HG02884 (cell line): ENCODE results near the gene INS.

ENCODE experiments used
- ATAC-seq: cut with Tn5 transposase; IDR thresholded peaks from one replicate; pipeline ENCODE4 v1.9.1; 2021; ENCODE audit warnings: mild to moderate bottlenecking, moderate library complexity; ENCODE audit not compliant: unreplicated experiment

Gene INS

GRCh38 chr11:2149864-2150847 is 10.9 kb downstream of the INS start:
- no peak for ATAC-seq

- ATAC-seq = no peak
Measured at GRCh38 chr11:2149460-2149859, 11.5 kb downstream of the INS start.

- ATAC-seq = no peak
Measured at GRCh38 chr11:2148595-2148994, 12.4 kb downstream of the INS start.

- ATAC-seq = no peak
Measured at GRCh38 chr11:2147391-2147790, 13.6 kb downstream of the INS start.

- no peak for ATAC-seq
Measured at GRCh38 chr11:2146051-2146450, 15.0 kb downstream of the INS start.

DNA sequence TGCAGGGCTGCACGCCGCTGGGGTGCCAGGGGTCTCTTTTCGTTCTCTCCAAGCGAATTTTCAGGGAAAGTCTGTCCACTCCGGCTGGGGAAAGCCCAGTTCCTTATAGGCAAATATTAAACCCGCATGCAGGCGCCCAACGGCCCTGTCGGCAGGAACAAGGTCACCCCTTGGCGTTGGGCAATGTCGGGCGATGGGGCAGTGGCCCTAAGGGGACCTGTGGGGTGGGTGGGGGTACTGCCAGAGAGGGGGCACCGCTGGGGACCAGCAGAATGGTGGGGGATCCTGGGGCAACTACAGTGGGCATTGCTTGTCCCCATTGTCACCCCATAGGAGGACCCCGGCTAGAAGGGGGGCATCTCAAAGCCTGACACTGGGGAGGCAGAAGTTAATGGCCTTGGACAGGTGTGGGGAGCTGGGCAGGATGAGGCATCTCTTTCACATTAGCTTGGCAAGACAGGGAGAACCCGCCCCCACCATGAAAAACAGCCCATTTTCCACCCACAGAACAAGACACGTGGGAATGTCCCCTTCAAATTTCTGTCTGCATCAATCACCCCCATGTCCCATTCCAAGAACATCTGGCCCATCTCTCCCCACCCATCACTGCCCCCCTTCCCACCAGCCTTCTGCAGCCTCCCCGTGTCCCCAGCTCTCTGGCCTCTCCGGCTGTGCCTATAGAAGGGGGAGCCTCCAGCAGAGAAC is 16.3 kb downstream of the INS start:
- ATAC-seq = no peak

DNA sequence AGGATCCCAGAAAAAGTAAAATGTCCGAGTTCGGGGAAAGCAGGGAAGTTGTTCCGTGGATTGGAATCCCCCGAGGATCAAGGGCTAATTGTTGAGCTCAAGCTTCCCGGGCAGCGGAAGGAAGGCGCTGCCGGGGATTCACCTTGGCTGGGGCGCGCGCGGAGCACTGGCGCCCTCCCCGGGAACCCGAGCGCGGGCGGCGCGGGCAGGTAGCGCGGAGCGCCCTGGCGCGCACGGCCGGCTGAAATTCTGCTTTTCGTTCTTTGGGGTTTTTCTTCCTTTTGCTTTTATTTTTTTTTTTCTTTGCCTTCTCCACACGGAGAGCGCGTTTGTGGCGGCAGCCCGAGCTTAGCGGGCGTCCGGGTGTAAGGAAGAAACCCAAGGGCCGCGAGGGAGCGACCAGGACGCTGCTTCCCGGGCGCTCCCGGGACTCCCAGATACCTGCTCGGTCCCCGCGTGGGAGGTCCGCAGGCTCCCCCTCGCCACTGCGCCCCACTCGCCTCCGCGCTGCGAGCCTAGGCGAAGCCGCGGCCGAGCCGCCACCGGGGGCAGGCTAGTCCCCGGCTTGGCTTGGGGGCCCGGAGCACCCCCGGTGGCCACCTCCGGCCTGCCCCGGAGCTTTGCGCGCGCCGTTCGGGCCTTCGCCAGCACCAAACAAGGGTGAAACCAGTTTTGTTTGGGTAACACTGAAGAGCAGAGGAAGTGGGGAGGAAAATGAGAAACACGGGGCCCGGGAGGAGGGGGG is 17.0 kb downstream of the INS start:
- ATAC-seq = no peak

DNA sequence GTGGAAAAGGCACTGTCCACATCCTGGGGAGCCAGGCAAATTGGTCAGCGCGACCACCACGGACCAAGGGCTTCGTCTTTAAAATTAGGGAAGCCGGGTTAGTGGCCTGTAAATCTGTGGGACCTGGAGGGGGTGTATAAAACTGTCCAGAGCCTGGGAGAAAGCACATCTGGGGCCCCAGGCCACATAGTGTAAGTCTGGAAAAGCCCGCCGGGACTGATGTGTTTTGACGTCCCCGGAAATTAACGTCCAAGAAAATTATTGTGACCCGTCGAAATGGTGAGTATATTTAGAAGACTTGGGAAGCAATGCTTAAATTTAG is 17.6 kb downstream of the INS start:
- ATAC-seq = no peak

DNA sequence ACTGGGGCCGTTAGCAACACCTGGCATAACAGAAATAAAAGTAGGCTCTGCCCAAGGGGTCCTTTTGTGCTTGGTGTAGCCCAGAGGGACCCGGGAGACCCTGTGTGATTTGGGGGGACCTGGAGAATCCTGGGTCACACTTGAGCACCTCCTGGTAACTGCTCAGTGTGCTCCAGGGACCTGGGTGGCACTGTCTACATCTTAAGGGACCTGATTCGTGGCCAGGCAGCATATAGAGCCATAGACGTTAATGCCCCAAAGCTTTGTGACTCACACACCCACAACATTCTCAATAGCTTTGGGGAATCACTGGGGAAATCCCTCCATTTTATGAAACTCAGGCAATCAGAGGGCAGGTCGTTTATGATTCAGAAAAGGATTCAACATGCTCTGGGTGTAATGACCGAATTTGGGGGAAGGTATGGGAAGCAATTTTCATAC is 18.2 kb downstream of the INS start:
- ATAC-seq = no peak

- ATAC-seq = no peak
Measured at GRCh38 chr11:2142300-2142759, 18.7 kb downstream of the INS start.

- no peak for ATAC-seq
Measured at GRCh38 chr11:2140411-2141400, 20.3 kb downstream of the INS start.

DNA sequence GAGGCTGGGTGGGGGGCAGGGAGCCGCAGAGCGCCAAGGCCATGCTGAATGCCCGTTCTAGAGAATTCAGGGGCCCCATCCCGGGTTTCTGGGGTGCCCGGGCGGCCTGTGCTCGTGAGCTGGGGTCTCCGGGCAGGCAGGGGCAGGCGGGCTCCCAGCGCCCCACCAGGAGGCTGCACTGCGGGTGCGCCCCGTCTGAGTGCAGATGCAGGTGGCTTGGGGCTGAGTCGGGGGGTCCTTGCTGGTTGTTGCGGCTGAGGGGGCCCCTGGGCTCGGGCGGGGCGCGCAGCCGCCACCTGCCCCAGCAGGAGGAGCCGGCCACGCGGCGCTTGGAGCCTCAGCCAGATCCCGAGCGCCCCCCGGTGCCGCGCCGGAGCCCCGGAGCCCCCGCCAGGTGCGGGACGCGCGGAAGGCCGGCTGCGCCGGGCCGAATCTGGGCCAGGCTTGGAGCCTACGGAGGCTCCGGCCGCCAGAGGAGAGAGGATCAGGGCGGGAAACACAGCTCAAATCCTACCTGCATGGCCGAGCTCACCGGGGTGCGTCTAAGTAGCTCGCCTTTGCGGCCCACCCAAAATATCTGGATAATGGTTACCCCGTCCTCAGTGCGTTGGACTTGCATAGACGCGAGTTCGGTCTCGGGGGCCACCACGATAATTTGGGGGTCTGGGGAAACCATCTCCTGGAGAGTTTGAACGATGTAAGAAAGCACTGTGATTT is 21.2 kb downstream of the INS start:
- no peak for ATAC-seq

- ATAC-seq = no peak
Measured at GRCh38 chr11:2139123-2139521, 21.9 kb downstream of the INS start, which contains the start of gene IGF2. Gene IGF2, minus strand, starts transcription at chr11:2139389. Its CDS starts 3,866 bp downstream, at chr11:2135523.

DNA sequence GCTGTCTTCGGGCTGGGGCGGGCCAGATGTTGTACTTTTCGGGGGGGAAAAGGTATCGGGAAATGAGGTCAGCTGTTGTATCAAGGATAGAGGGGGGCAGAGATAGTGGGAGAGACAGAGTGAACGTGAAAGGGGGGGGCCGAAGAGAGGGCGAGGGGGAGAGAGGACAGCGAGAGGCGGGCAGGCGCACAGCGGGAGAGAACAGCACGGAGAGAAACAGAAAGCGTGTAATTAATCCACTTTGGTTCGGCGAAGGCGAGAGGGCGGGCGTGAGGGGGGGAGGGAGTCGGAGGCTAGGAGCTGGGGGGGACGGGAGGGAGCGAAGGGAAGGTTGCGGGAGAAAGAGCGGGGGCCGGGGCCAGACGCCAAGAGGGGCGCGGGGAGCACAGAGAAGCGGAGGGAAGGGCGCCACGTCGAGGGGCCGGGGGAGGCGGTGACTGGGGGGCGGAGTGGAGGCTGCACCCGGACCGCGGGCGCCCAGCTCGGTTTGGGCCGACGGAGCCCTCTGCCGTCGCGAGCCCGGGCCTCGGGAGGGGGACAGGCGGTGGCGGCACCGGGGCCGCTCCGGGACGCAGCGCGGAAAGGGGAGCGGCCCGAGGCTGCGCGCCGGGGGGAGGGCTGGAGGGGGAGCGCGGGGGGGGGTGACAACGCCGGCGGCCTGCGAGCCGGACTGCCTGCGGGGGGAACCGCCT is 22.4 kb downstream of the INS start:
- no peak for ATAC-seq

DNA sequence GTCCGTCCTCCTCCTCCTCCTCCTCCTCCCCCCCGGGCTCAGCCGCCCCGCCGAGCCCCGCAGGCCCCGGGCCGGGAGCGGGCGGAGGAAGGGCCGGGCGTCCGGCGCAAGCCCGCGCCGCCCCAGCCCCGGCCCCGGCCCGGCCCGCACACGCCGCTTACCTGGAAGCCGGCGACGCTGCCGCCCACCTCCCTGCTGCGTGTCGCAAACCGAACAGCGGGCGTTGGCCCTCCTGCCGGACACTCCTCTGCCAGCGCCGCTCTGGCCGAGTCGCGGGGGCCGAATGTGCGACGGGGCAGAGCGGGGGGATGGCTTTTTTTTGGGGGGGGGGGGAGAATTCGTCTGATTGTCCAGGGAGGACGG is 23.0 kb downstream of the INS start:
- no peak for ATAC-seq

- no peak for ATAC-seq
Measured at GRCh38 chr11:2137202-2138067, 23.6 kb downstream of the INS start.

- ATAC-seq = no peak
Measured at GRCh38 chr11:2136952-2137201, 24.1 kb downstream of the INS start.

GRCh38 chr11:2136209-2136951 is 24.6 kb downstream of the INS start:
- ATAC-seq = no peak
